ENCODE data around the gene VPS26A. TPM values are rescaled to one million over a fixed set of nuclear protein-coding genes. Genes with fewer than 3 reads are reported as not detected.

Gene VPS26A
- total RNA-seq = 31.3 and 35.5 TPM in 2 replicates

GRCh38 chr10:69123747-69124562 lies at the start of gene VPS26A:
Gene VPS26A, plus strand, starts transcription at chr10:69124178. Its CDS starts 100 bp downstream, at chr10:69124278.

GRCh38 chr10:69087590-69088470 lies 36.1 kb upstream of the VPS26A start, which contains the start of gene SRGN:
Gene SRGN, plus strand, starts transcription at chr10:69088103. Its CDS starts 55 bp downstream, at chr10:69088158.

GRCh38 chr10:69179743-69180524 lies 56.0 kb downstream of the VPS26A start, which contains the start of gene SUPV3L1:
Gene SUPV3L1, plus strand, starts transcription at chr10:69180234. Its CDS starts 58 bp downstream, at chr10:69180292.

GRCh38 chr10:69220041-69220451 lies 96.1 kb downstream of the VPS26A start, which contains the start of gene HKDC1:
Gene HKDC1, plus strand, starts transcription at chr10:69220332. Its CDS starts 104 bp downstream, at chr10:69220436.

Other genes with a start within 250 kb of the VPS26A start
- 37.8 and 52.0 TPM in 2 replicates for gene DDX50, start 222.9 kb upstream of the VPS26A start, total RNA-seq
- gene DDX21, start 168.0 kb upstream of the VPS26A start, total RNA-seq = 120 TPM in 2 replicates
- 28.1 and 39.1 TPM in 2 replicates for gene KIFBP, start 135.4 kb upstream of the VPS26A start, total RNA-seq
- 961 and 1,471 TPM in 2 replicates for gene SRGN, start 36.1 kb upstream of the VPS26A start, total RNA-seq
- 21.8 and 26.0 TPM in 2 replicates for gene SUPV3L1, start 56.1 kb downstream of the VPS26A start, total RNA-seq
- 0.18 and 0.19 TPM in 2 replicates for gene HKDC1, start 96.2 kb downstream of the VPS26A start, total RNA-seq
- 143 and 205 TPM in 2 replicates for gene HK1, start 154.3 kb downstream of the VPS26A start, total RNA-seq